LNCAP (cell line): ENCODE data around the gene FRMPD3.

Source experiments
- CTCF ChIP-seq: fragments of 450-650 bp; IDR thresholded peaks from 2 replicates; pipeline ENCODE4 v1.5.1; 2017; ENCODE audit warnings: mild to moderate bottlenecking

The FRMPD3 gene

GRCh38 chrX:107445146-107445545 is 4.3 kb upstream of the FRMPD3 start:
- no peak for TF ChIP-seq CTCF

GRCh38 chrX:107445631-107446030 is 3.8 kb upstream of the FRMPD3 start:
- TF ChIP-seq CTCF = no peak

GRCh38 chrX:107447642-107448041 is 1.8 kb upstream of the FRMPD3 start:
- no peak for TF ChIP-seq CTCF

- TF ChIP-seq CTCF = no peak
Observed at GRCh38 chrX:107448625-107448997, 841 bp upstream of the FRMPD3 start.

GRCh38 chrX:107450823-107451509 is 1.5 kb downstream of the FRMPD3 start:
- TF ChIP-seq CTCF = no peak

- no peak for TF ChIP-seq CTCF
Observed at GRCh38 chrX:107451731-107452130, 2.3 kb downstream of the FRMPD3 start.

GRCh38 chrX:107452581-107452980 is 3.1 kb downstream of the FRMPD3 start:
- no peak for TF ChIP-seq CTCF

GRCh38 chrX:107454302-107454701 is 4.8 kb downstream of the FRMPD3 start:
- no peak for TF ChIP-seq CTCF
